GM12878 (cell line): ENCODE results near the gene SLC25A11. TPM values are rescaled to one million over a fixed set of nuclear protein-coding genes. Genes with fewer than 3 reads are reported as not detected.

Experiments
- ATAC-seq: fragments of 200-7000 bp; cut with Tn5 transposase; 3 replicates; pipeline ENCODE4 v1.9.1; 2020; ENCODE audit warnings: mild to moderate bottlenecking, moderate library complexity
- BruUV-seq: library from RNA; stranded (reverse); fragments of 400-500 nt; replicated peaks from 2 replicates; lab custom pipeline; 2021; lab: Mats Ljungman, UMichigan
- CTCF ChIA-PET: fragments of 300-600 bp; sonication (Branson Sonifier 250); formaldehyde crosslinking; extraction: SDS; loops from one replicate; lab custom pipeline; 2021; ENCODE audit warnings: inconsistent platforms; lab: Yijun Ruan, JAX
- POLR2A ChIA-PET: fragments of 350-600 bp; formaldehyde crosslinking; extraction: SDS; loops from one replicate; lab custom pipeline; 2021; ENCODE audit warnings: inconsistent platforms; lab: Charles Lee
- RAD21 ChIA-PET: fragments of 300-600 bp; sonication (Branson Sonifier 250); formaldehyde crosslinking; loops from one replicate; lab custom pipeline; 2023; ENCODE audit warnings: antibody characterized with exemption; ENCODE audit not compliant: unreplicated experiment; lab: Charles Lee
- SMC1A ChIA-PET: fragments of 300-600 bp; sonication (Branson Sonifier 250); formaldehyde crosslinking; loops from one replicate; lab custom pipeline; 2023; ENCODE audit not compliant: unreplicated experiment, uncharacterized antibody; lab: Charles Lee
- DNase-seq: peaks from one replicate; pipeline ENCODE4 v3.0.0-alpha.2; 2011; ENCODE audit warnings: low read depth, low spot score
- FAIRE-seq: peaks from 3 replicates; lab custom pipeline; 2011; peaks lifted over from hg19 to GRCh38; lab: Jason Lieb, UNC
- H2AFZ ChIP-seq: 2 replicates; pipeline ENCODE4 v1.6.0; 2011; ENCODE audit warnings: low read depth, low read length, control low read depth; ENCODE audit not compliant: control insufficient read depth
- H3K27ac ChIP-seq: 2 replicates; pipeline ENCODE4 v1.5.1; 2011; ENCODE audit warnings: control low read depth; ENCODE audit not compliant: control insufficient read depth, insufficient read depth
- H3K27me3 ChIP-seq, 2 experiments: replicated peaks in 1 of 2; 2 replicates each; pipeline versions ENCODE4 v1.6.0 to v1.6.1; 2011; ENCODE audit warnings: low read length in 1 of 2; ENCODE audit not compliant: control insufficient read depth in 2 of 2, insufficient read depth in 2 of 2
- H3K36me3 ChIP-seq, 2 experiments: 2 replicates each; pipeline ENCODE4 v1.5.1; 2011; ENCODE audit warnings: low read length in 1 of 2; ENCODE audit not compliant: control insufficient read depth in 2 of 2, insufficient read depth in 2 of 2
- H3K4me1 ChIP-seq: 2 replicates; pipeline ENCODE4 v1.6.1; 2011; ENCODE audit warnings: mild to moderate bottlenecking, low read length, moderate library complexity, mixed read lengths; ENCODE audit not compliant: control insufficient read depth, insufficient read depth
- H3K4me2 ChIP-seq: 2 replicates; pipeline ENCODE4 v1.6.0; 2011; ENCODE audit warnings: control low read depth; ENCODE audit not compliant: control insufficient read depth, insufficient read depth
- H3K4me3 ChIP-seq: fragments of 200-600 bp; sonication (generic); 2 replicates; pipeline ENCODE4 v1.5.1; 2016
- H3K79me2 ChIP-seq: 2 replicates; pipeline ENCODE4 v1.6.0; 2011; ENCODE audit warnings: low read length; ENCODE audit not compliant: control insufficient read depth, insufficient read depth
- H3K9ac ChIP-seq: 2 replicates; pipeline ENCODE4 v1.8.0; 2011; ENCODE audit warnings: low read length, control low read depth, mixed read lengths; ENCODE audit not compliant: control insufficient read depth, insufficient read depth
- H3K9me3 ChIP-seq: replicated peaks from 3 replicates; pipeline ENCODE4 v1.5.1; 2011; ENCODE audit warnings: mild to moderate bottlenecking, low read length; ENCODE audit not compliant: control insufficient read depth, insufficient read depth
- H4K20me1 ChIP-seq: 2 replicates; pipeline ENCODE4 v1.6.0; 2011; ENCODE audit not compliant: control insufficient read depth, insufficient read depth
- CEBPB ChIP-seq, 2 experiments: fragments of 150-350 bp in 1 of 2; IDR thresholded peaks; 2 replicates each; pipeline ENCODE4 v1.6.1; 2012 to 2014; ENCODE audit warnings: low read depth in 2 of 2, low read length in 2 of 2, borderline replicate concordance in 1 of 2, inconsistent platforms in 1 of 2
- CHD4 ChIP-seq: fragments of 200-600 bp; sonication (generic); IDR thresholded peaks from 2 replicates; pipeline ENCODE4 v1.6.1; 2016; ENCODE audit warnings: mild to moderate bottlenecking
- FOXM1 ChIP-seq: IDR thresholded peaks from 2 replicates; pipeline ENCODE4 v1.6.1; 2012; ENCODE audit warnings: low read depth, mild to moderate bottlenecking, inconsistent platforms, low read length, moderate library complexity
- JUNB ChIP-seq: IDR thresholded peaks from 2 replicates; pipeline ENCODE4 v1.6.1; 2016; ENCODE audit warnings: antibody characterized with exemption, mild to moderate bottlenecking
- JUND ChIP-seq: IDR thresholded peaks from 2 replicates; pipeline ENCODE4 v1.6.1; 2012; ENCODE audit warnings: low read depth, mild to moderate bottlenecking, low read length, improper control_type of control experiment, moderate library complexity
- MEF2A ChIP-seq: IDR thresholded peaks from 2 replicates; pipeline ENCODE4 v1.6.1; 2011; ENCODE audit warnings: low read depth, mild to moderate bottlenecking, low read length, moderate library complexity; ENCODE audit not compliant: insufficient read depth
- MEF2B ChIP-seq: fragments of 450-650 bp; IDR thresholded peaks from 2 replicates; pipeline ENCODE4 v1.6.1; 2018; ENCODE audit warnings: mild to moderate bottlenecking, moderate library complexity; ENCODE audit not compliant: partially characterized antibody, poor library complexity, severe bottlenecking
- MYC ChIP-seq: IDR thresholded peaks from 2 replicates; pipeline ENCODE4 v1.6.1; 2011; ENCODE audit warnings: mild to moderate bottlenecking, low read length, moderate library complexity, inconsistent platforms; ENCODE audit not compliant: insufficient read depth, insufficient replicate concordance, insufficient read length, severe bottlenecking
- NFIC ChIP-seq: IDR thresholded peaks from 2 replicates; pipeline ENCODE4 v1.6.1; 2012; ENCODE audit warnings: low read depth, mild to moderate bottlenecking, inconsistent platforms, low read length, moderate library complexity
- NFYA ChIP-seq: IDR thresholded peaks from 2 replicates; pipeline ENCODE4 v1.6.1; 2011; ENCODE audit warnings: low read depth, mild to moderate bottlenecking, low read length, improper control_type of control experiment, borderline replicate concordance
- POLR2A ChIP-seq: IDR thresholded peaks from 2 replicates; pipeline ENCODE4 v1.6.1; 2011; ENCODE audit warnings: low read depth, mild to moderate bottlenecking, low read length
- POLR2AphosphoS5 ChIP-seq: IDR thresholded peaks from 2 replicates; pipeline ENCODE4 v1.6.1; 2011; ENCODE audit warnings: mild to moderate bottlenecking, low read length, inconsistent platforms
- POU2F2 ChIP-seq: IDR thresholded peaks from 3 replicates; pipeline ENCODE4 v1.6.1; 2011; ENCODE audit warnings: low read depth, mild to moderate bottlenecking, low read length, borderline replicate concordance
- SMAD5 ChIP-seq: IDR thresholded peaks from 2 replicates; pipeline ENCODE4 v1.6.1; 2016; ENCODE audit warnings: antibody characterized with exemption, low read depth
- STAT1 ChIP-seq: fragments of 450-650 bp; conservative IDR thresholded peaks from 2 replicates; pipeline ENCODE4 v1.6.1; 2014; ENCODE audit warnings: antibody characterized with exemption, mild to moderate bottlenecking
- SUPT20H ChIP-seq: IDR thresholded peaks from 2 replicates; pipeline ENCODE4 v1.6.1; 2011; ENCODE audit warnings: low read depth, mild to moderate bottlenecking, low read length, moderate library complexity, borderline replicate concordance; ENCODE audit not compliant: control insufficient read depth
- ZNF207 ChIP-seq: fragments of 450-650 bp; IDR thresholded peaks from 2 replicates; pipeline ENCODE4 v1.6.1; 2014; ENCODE audit warnings: antibody characterized with exemption, mild to moderate bottlenecking, borderline replicate concordance
- ZNF622 ChIP-seq: fragments of 450-650 bp; IDR thresholded peaks from 2 replicates; pipeline ENCODE4 v1.6.1; 2017; ENCODE audit warnings: mild to moderate bottlenecking, inconsistent platforms
- WGBS: methylation state at CpG from one replicate; pipeline ENCODE4 v1.1.6; 2016; ENCODE audit warnings: low lambda C conversion rate; ENCODE audit not compliant: insufficient replicate concordance, insufficient coverage; ENCODE audit errors: missing lambda C conversion rate; 5-methylcytosine and 5-hydroxymethylcytosine counted together
- in situ Hi-C: fragments of 300-500 bp; cut with MboI; formaldehyde crosslinking; loops from 9 replicates; pipeline ENCODE4 v1.14.3; 2018; ENCODE audit warnings: mixed read lengths
- intact Hi-C: fragments of 100-400 bp; cut with micrococcal nuclease; formaldehyde crosslinking; loops from one replicate; pipeline ENCODE4 v1.14.2; 2022; ENCODE audit not compliant: unreplicated experiment
- polyA plus RNA-seq, 11 experiments: library from polyadenylated mRNA; depleted of rRNA in 4 of 11; unstranded in 6 of 11; stranded (reverse) in 5 of 11; fragments of >200 nt; fragmentation: Nextera tagmentation in 4 of 11; fragmentation: Illumina TruSeq in 1 of 11; extraction: Ambion mirVana in 4 of 11; extraction: Trizol in 1 of 11; gene quantifications; 1 replicate in 1 of 11; 2 replicates in 10 of 11; pipeline versions ENCODE4 v1.2.1 to v1.2.3, GENCODE V29; 2011 to 2016; ENCODE audit warnings: inconsistent platforms in 2 of 11, missing spikeins in 2 of 11, low read depth in 1 of 11
- total RNA-seq, 4 experiments: library from RNA; depleted of rRNA in 3 of 4; stranded (reverse); fragments of >200 nt in 3 of 4; fragmentation: Illumina TruSeq in 1 of 4; extraction: Trizol in 1 of 4; gene quantifications; 2 replicates each; pipeline versions ENCODE4 v1.2.1 to v1.2.3, GENCODE V29; 2013 to 2021
- TF ChIP-seq, protein P1 (sequence below): fragments of 150-350 bp; IDR thresholded peaks from 2 replicates; pipeline ENCODE4 v1.6.1; 2014; ENCODE audit warnings: mild to moderate bottlenecking, low read depth, low read length

The SLC25A11 gene
- total and polyA plus RNA-seq, 10 of the 15 experiments (the other 5 are each of a cell fraction or from before 2014, with no cell fraction given) = 5.8 to 142 (median 65.0) TPM

DNA sequence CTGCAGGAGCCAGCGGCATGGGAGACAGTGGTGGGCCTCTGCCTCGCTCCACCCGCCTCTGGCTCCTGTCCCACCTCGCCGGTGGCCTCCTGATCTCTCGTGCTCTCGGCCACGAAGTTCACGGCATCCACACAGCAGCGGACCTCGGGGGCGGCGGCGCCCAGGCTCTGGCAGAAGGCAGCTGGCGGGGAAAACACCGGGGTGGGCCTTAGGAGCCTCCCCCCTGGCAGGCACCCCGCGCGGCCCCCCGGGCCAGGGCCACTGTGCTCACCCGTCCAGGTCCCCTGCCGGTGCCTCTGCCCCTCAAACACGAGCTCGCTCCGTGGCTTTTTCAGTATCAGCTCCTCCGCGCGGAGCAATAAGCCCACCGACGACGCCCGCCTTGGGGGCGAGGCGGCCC lies 40.9 kb downstream of the SLC25A11 start (continued):
- TF ChIP-seq SUPT20H = no peak
- no peak for TF ChIP-seq MYC
- no peak for TF ChIP-seq FOXM1
- TF ChIP-seq NFIC = no peak
- TF ChIP-seq NFYA = no peak

DNA sequence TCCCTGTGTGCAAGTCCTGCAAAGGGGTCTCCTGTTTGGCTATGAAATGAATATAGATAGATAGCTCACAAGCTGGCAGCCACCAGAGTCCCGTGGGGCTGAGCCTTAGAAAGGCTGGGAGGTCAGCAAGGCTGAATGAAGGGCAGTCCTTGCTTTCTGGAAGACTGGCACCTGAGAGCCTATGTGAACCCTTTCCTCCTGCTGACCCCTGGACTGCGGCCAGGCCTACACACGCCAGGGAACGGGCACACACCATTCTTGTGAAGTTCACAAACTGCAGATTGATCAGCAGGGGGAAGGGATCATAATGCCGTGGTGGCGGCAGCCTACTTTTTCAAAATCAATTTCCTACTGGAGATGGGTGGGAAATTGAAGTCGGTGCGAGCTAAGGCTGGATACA lies 41.5 kb downstream of the SLC25A11 start:
- BruUV-seq = no TSS peak
- ChIA-PET CTCF (no interaction called here), SMC1A (interaction anchor here (0.6 kb wide), 1 partner anchor 166 kb away, joined by 3 read pairs; no protein-coding TSS in a partner anchor), RAD21 (no interaction called here), POLR2A (interaction anchor here (0.6 kb wide), 1 partner anchor 136 kb away, joined by 6 read pairs; no protein-coding TSS in a partner anchor)
- DNase-seq (no peak), ATAC-seq (no peak), FAIRE-seq (no peak)
- intact Hi-C loops (no loop called here), in situ Hi-C loops (no loop called here)
- no peaks in the 10 kb centered on the region; a peak in 1 of 4 replicates for H3K27me3 ChIP-seq
- no peak overlapping the region for H3K27ac ChIP-seq
- no peaks in the 10 kb centered on the region for H3K79me2 ChIP-seq
- no peak overlapping the region for H3K4me3 ChIP-seq
- no peak overlapping the region for H2AFZ ChIP-seq
- no peak overlapping the region for H3K9ac ChIP-seq
- no peaks in the 10 kb centered on the region for H4K20me1 ChIP-seq
- no peaks in the 10 kb centered on the region; the same call in 2 of the 3 replicates for H3K9me3 ChIP-seq
- 91% methylated on average over 8 of the region's 8 CpGs for WGBS
- peaks cover 3 to 16% of the 10 kb centered on the region in 2 experiments; a peak in 3 of 4 replicates for H3K36me3 ChIP-seq
- peaks cover 18% of the 10 kb centered on the region for H3K4me1 ChIP-seq
- no peak overlapping the region for H3K4me2 ChIP-seq
- TF ChIP-seq CEBPB (IDR thresholded peaks at IDR 0.05; ENCODE audit: borderline replicate concordance in 1 of 2, low read depth in 2 of 2, low read length in 2 of 2) (no peak), POU2F2 (no peak), MEF2A (no peak), CHD4 (no peak), POLR2A (no peak), ZNF622 (no peak), POLR2AphosphoS5 (no peak), JUND (no peak), JUNB (no peak), STAT1 (no peak), ZNF207 (no peak), MEF2B (no peak), SMAD5 (no peak)
- TF ChIP-seq, protein P1, sequence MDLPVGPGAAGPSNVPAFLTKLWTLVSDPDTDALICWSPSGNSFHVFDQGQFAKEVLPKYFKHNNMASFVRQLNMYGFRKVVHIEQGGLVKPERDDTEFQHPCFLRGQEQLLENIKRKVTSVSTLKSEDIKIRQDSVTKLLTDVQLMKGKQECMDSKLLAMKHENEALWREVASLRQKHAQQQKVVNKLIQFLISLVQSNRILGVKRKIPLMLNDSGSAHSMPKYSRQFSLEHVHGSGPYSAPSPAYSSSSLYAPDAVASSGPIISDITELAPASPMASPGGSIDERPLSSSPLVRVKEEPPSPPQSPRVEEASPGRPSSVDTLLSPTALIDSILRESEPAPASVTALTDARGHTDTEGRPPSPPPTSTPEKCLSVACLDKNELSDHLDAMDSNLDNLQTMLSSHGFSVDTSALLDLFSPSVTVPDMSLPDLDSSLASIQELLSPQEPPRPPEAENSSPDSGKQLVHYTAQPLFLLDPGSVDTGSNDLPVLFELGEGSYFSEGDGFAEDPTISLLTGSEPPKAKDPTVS = no peak
